Activated gamma-delta T cell treated with Interleukin-2 at 50 U/mL for 16 hours (primary cell): ENCODE measurements around the gene LRRK1.

ENCODE experiments used
- DNase-seq: peaks from one replicate; pipeline ENCODE4 v3.0.0-alpha.2; 2020

LRRK1 gene

DNA sequence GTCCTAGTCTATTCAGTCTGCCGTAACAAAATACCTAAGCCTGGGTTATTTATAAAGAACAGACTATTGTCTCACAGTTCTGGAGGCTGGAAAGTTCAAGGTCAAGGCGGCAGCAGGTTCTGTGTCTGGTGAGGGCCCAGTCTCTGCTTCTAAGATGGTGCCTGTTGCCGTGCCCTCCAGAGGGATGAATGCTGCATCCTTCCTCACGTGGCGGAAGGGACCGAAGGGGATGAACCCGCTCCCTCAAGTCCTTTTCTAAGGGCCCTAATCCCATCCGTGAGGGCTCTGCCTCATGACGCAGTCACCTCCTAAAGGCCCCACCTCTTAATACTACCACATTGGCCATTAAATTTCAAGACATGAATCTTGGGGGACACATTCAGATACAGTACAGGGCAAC, 199.0 kb downstream of the LRRK1 start:
- no peak for DNase-seq

DNA sequence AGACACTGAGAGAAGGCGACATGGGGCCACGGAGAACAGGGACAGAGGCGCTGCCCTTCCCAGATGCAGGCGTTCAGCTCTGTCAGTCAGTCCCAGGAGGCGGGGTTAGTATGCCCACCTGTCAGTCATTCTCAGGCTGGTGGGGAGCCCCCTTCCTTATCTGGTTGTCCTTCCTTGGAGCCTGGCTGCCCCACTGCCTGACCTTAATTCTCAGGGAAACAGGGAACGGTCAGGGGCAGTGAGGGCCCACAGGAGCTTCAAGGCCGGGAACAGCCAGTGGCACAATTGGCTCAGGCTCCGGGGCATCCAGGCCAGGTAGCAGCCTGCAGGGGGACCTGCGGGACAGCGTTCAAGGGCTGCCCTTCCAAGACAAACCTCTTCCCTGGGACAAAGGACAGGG, 199.5 kb downstream of the LRRK1 start:
- DNase-seq: no peak

DNA sequence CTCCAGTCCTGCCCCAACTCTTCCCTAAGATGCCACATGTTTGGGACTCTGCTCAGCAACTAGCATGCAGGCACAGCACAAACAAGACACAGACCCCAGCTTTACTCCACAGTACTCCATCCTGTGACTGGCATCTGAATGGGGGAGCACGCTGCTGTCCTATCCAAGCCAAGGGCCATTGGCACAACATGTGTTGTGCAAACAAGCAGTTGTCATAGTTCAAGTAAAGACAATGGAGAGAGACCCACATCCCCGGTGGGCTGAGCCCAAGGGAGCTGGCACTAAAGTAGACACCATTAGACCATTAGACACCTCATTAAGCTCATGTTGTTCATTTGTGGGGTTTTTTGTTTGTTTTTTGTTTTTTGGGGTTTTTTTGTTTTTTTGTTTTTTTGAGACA, 200.0 kb downstream of the LRRK1 start:
- DNase-seq: no peak
